Measurements from ENCODE around the gene SAMD8.
"Not testable (repeated sequence)": the region's sequence is repeated elsewhere in the genome, so short reads cannot be mapped to it uniquely, and the experiment has no call there.

The SAMD8 gene

DNA sequence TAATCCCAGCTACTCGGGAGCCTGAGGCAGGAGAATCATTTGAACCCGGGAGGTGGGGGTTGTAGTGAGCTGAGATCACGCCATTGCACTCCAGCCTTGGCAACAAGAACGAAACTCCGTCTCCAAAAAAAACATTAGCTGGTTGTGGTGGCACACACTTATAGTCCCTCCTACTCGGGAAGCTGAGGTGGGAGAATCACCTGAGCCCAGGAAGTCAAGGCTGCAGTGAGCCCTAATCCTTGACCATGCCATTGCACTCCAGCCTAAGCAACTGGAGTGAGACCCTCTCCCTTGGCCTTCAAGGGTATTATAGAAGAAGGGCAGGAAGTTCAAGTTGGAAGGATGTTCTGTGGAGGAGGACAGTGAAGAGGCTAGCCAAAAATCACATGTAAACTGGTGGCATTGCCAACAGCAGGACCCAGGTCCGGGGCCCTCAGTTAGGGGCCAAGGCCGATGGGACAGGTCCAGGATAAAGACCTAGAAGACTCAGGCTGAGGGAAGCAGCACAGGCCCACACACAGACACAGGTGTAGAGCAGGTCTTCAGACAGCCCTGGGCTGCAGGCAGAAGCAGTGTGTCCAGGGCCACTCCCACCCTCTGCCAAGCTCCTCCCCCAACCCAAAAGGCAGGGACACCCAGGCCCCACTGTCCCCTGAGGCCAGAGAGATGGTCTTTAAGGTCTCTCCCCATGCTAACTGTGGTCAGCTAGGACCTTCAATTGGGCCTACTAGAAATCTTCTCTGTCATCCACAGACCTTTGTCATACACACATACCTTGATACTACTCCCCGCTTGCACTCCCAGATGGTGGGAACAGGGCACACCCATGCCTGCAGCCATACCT, 8.4 kb upstream of the SAMD8 start:
- H3K4me3 ChIP-seq (ENCODE audit: low read depth, low read length) = no peak overlapping the region
- TF ChIP-seq, protein P1, sequence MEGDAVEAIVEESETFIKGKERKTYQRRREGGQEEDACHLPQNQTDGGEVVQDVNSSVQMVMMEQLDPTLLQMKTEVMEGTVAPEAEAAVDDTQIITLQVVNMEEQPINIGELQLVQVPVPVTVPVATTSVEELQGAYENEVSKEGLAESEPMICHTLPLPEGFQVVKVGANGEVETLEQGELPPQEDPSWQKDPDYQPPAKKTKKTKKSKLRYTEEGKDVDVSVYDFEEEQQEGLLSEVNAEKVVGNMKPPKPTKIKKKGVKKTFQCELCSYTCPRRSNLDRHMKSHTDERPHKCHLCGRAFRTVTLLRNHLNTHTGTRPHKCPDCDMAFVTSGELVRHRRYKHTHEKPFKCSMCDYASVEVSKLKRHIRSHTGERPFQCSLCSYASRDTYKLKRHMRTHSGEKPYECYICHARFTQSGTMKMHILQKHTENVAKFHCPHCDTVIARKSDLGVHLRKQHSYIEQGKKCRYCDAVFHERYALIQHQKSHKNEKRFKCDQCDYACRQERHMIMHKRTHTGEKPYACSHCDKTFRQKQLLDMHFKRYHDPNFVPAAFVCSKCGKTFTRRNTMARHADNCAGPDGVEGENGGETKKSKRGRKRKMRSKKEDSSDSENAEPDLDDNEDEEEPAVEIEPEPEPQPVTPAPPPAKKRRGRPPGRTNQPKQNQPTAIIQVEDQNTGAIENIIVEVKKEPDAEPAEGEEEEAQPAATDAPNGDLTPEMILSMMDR (IDR thresholded peaks at IDR 0.05; ENCODE audit: low read depth, low read length, missing control alignments) = no peak
- DNase-seq (ENCODE audit: low read depth) = no peak

DNA sequence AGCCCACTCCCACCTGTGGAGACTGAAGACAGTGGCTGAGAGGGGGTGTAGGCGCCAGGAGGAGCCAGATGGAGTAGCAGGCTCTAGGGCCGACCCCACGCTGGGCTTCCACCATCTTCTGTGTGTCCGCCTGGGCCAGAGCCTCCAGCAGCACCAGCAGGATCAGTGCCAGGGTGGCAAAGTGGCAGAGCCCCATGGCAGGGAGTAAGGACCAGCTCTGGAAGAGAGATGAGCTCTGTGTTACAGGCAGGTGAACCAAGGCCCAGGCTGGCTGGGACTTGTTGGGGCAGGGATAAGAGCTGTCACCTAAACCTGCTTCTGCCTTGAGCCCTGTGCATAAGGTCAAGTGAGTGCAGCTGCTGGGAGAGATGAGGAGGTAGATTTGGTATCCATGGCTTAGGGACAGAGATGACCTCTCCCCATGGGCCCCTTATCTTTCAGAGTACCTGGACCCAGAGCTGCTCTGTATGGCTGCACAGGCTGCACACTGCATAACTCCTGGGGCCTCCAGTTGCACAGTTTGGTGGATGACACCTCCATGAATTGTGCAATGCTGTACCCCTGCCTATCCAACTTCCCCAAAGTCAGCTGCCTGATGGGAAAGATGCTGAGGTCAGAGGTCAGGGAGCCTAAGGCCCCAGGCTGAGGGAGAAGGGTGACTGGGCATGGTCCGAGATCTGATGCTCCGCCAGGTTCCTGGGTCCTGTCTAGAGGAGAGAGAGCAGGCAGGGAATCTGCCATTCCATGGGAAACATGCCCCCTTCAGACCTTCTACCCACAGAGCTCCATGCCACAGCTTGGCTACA, 7.4 kb upstream of the SAMD8 start:
- TF ChIP-seq, protein P1 (IDR thresholded peaks at IDR 0.05; ENCODE audit: low read depth, low read length, missing control alignments) = no peak
- H3K4me3 ChIP-seq (ENCODE audit: low read depth, low read length) = no peak overlapping the region
- no peak for DNase-seq (ENCODE audit: low read depth)

DNA sequence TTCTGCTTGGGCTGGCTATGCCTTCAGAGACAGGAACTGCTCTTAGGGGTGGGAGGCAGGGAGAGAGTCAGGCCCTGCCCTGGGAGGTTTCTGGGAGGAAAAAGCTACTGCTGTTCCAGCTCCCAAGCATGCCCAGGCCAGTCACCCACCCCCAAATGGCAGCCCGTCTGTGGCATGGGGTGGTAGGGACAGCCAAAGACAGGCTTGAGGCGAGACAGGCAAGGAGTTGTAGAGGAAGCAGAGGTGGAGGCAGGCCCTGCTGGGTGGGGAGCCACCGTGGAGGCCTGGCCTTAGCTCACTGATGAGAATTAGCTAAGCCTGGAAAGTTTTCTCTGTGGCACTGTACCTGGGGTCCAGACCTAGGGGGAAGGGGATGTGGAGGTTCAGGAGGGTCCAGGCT, 6.6 kb upstream of the SAMD8 start:
- TF ChIP-seq, protein P1 (IDR thresholded peaks at IDR 0.05; ENCODE audit: low read depth, low read length, missing control alignments) = no peak
- DNase-seq (ENCODE audit: low read depth) = no peak
- H3K4me3 ChIP-seq (ENCODE audit: low read depth, low read length) = no peak overlapping the region

DNA sequence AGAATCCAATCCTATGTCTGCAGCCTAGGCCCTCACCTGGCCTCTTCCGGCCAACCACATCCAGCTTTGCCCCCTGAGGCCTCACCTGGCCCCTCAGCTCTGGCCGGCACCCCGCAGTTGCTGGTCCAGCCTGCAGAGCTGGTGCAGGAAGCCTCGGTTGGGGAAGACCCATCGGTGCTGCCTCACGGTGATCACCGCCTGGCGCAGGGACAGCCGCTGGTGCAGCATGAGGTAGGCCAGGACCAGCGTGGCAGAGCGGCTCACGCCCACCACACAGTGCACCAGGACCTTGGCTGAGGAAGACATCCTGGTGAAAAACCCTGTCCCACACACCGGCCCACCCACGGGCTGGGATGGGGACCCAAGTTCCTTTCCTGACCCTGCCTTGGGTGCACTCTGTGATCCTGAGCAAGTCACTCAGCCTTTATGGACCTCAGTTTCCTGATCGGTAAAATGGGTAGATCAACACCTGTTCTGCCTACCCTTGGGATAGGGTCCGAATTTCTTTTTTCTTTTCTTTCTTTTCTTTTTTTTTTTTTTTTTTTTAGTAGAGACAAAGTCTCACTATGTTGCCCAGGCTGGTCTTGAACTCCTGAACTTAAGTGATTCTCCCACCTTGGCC, 5.8 kb upstream of the SAMD8 start:
- TF ChIP-seq, protein P1 (IDR thresholded peaks at IDR 0.05; ENCODE audit: low read depth, low read length, missing control alignments) = no peak
- DNase-seq (ENCODE audit: low read depth) = no peak

DNA sequence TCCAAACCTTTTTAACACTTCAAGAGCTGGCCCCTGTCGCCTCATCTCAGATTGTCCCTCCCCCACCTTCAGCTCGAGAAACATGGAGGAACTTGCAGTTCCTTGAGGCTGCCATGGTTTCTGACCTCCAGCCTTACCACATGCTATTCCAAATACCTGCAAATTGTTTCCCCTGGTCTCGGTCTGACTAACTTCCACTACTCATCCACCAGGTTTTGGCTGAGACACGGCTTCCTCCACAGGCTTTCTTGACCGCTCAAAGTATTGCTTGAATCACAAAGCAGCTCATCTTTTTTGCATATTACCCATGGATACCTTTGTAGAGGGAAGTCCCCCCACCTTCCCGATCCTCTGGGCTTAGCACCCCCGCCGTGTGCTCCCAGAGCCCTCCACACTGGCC, 5.2 kb upstream of the SAMD8 start:
- no peak overlapping the region for H3K4me3 ChIP-seq (ENCODE audit: low read depth, low read length)
- peak; percentile 22 for DNase-seq (ENCODE audit: low read depth)
- TF ChIP-seq, protein P1 (IDR thresholded peaks at IDR 0.05; ENCODE audit: low read depth, low read length, missing control alignments) = no peak

More for the DNA sequence above, 5.8 kb upstream of the SAMD8 start:
- no peak overlapping the region for H3K4me3 ChIP-seq (ENCODE audit: low read depth, low read length)

DNA sequence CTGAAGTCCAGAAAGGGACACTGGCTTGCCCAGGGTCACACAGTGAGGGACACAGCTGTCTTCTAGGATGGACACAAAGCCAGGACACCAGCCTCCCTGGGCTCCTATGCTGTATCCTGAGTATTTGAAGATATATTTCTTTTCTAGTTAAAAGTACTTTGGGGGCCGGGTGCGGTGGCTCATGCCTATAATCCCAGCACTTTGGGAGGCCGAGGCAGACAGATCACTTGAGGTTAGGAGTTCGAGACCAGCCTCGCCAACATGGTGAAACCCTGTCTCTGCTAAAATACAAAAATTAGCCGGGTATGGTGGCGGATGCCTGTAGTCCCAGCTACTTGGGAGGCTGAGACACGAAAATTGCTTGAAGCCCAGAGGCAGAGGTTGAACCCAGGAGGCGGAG, 4.6 kb upstream of the SAMD8 start:
- H3K4me3 ChIP-seq (ENCODE audit: low read depth, low read length); DNase-seq (ENCODE audit: low read depth): not testable (repeated sequence)
